Activated T-cell treated with anti-CD3 and anti-CD28 coated beads, Interleukin-2, amount 50 U/mL, for 48 hours (primary cell): ENCODE data around the gene CNTFR.

Experiments
- DNase-seq, 2 experiments: peaks; one replicate each; pipeline ENCODE4 v3.0.0-alpha.2; 2020

CNTFR gene

DNA sequence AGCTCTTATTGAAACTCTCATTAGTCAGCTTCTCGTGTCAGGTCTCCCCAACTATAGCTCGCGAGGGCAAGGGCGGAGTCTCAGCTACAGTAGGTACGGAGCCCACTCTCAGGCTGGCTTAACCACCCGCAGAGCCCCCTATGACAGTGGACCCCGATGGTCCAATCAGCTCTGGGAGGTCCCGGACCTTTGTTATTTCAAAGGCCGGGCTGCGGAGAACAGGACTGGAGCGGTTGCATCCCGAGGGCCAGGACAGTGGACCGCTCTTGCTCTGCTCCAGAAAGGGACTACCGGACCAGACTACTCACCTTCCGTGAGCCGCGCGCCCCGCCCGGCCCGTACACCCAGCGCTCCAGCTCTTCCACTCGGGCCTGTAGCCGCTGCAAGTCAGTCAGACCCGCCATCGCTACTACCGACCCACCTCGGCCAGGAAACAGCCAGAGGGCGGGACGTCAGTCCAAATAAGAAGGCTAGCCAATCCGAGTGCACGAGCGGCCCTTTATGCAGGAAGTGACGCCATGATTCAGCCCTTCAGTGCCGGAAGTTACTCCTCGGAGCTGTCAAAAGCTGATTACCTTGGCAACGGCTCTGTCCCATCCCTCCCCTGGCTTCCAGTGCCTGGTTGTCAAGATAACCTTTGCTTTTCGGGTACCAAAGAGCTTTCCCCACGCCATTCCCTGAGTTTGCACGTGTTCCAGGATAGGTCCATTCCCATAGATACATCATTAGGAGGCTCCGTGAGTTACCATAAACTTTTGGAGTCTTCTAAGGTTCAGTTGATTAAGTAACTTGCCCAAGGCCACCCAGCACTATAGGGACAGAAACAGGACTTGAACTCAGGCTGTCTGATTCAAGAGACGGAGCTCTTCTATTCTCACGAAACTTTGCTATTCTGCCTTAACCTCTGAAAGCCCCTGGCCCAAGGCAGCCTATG is 30.8 kb upstream of the CNTFR start, which contains the start of gene DCTN3:
TSS of gene DCTN3 (minus strand) at position 435 of the 934 bp plus-strand sequence. CDS start at position 404, 31 bp downstream.
- DNase-seq = peak; percentile 88 to 91

DNA sequence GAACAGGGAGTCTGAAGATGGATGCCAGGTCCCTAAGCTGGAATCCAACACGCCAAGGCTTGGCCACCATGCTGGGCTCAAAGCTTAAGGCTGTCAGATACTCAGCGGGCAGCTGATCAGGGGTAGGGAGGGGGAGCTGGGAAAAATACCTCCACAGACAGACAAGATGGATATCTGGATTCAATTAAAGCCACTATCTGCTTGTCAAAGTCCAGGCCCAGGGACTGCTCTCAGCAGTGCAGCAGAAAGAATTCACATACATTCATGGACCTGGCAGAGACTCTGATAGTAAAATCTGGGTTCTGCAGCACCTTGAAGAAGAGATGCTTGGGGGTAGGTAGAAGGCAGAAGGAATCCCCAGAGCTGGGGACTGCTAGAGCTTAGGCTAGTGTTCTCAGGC is 25.6 kb upstream of the CNTFR start:
- DNase-seq = no peak

DNA sequence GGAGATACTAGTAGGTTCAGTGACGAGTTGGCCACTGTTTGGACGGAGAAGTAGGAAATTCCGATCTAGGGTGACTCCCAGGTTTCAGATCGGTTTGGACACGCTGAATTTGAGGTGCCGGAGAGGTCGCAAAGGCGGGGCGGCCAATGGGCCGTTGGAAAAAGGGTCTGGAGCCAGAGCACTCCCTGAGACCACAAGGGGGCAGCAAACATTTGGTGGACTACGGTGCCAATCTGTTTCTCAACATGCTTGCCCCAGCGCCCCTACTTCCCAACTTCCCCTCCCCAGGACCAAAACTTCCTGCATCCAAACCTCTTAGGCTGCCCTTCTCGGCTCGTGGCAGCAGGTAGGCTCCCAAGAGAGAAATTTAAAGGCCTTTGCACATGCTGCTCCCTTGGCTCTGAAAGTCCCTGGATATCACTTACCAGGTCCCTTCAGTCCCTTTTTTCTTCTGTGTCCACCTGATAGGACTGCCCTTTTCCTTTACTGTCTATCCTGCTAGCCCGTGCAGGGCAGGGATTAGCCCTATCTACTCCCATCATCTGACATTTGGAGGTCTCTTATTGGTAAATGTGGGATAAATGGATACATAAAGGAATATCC is 23.4 kb upstream of the CNTFR start:
- peak; percentile 80 to 82 for DNase-seq

DNA sequence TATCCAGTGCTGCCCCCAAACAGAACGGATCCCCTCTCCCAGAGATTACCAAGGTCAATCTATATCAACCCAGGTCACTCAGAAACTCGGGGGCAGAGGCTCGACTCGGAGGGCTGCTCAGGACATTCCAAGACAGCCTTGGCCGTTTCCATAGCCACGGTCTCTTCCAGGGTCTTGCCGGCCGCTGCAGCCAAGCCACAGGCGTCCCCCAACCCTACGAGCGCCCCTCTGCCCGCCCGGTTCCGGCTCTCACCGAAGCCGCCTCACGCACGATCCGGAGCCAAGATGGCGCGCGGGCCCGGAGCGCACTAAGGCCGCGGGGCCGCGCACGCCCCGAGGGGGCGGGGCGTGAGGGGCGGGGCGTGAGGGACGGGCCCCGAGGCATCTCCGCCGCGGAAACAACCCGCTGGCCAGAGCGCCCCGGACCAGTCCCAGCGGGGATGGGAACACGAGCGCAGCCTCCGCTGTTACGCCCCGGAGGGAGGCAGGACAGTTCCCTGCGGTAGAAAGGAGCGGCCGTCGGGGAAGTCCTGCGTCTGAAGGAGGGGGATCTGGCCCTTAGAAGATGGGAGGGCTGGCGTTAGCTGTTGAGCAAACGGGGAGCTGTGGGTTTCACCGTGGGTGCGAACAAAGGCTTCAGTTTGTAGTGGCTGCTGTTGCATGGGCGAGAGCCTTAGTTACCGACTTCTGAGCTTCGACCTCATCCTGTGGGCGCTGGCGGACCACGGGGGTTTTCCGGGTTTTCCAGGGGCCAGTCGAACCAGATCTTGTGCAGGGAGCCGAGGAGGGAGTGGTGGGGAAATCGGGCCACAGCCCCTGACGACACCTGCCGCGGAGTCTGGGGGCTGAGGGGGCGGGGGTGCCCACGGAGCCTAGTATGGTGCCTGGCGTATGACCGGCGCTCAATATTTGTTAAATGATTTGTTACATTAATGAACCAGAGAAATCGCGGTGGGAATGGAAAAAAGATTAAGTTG is 22.6 kb upstream of the CNTFR start, which contains the start of gene RPP25L:
TSS of gene RPP25L (minus strand) at position 287 of the 977 bp plus-strand sequence. CDS start 801 bp downstream, outside the sequence.
- DNase-seq = peak; percentile 90 to 91

DNA sequence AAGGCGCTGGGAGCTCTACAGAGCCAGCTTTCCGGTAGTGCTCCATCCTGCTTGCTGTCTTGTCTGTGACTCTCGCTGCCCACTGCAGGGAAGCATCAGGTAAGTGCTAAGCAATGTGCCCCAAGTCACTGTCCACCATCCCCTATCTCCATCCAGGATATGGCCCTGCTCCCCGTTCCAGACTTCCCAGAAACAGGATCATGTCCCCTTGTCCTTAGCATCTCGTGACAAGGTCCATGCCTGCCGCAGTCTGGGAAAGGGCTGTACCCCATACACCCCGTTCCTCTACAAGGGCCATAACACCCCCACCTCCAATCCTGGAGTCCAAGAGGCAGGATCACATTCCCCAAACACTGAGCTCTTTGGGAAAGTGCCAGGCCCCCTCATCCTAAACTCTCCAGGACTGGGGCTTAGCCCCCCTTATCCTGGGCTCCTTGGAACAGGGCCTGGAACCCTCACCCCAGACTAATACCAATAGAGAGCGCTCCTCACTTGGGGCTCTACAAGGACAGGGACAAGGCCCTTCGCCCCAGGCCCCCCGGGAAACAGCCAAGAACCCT is 21.8 kb upstream of the CNTFR start:
- peak in 1 of 2 experiments; percentile 39 for DNase-seq

DNA sequence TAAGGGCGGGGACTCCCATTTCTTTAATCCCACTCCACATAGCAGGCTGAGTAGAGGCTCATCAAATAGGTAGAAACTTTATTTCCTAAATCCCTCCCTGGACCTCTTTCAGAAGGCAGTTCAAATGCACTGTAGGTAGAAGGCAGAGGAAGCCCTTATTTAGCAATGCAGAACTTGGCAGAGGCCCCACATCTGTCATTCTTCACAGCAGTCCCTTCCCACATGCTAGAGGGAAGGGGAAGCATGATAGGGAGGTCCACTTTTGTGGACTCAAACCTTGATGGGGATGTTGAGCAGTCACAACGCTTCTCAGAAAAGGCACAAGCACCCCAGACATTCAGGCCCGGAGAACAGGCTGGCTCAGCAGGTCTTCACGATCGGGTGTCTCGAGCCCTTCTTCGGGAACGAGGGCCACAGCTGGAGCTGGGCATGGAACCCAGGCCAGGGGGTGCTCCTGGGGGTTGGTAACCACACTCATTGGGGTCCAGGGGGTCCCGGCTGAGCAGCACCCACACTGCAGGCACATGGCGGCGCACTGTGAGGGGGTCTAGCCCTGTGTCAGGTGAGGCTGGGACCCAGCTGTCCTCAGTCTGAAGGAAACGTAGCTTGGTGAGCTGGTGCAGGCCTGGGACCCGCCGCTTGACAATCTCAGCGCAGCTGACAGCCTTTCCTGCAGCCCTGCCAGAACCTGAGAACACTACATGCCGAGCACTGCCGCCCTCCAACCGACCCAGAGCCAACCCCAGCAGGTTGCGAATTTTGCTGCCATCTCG is 21.1 kb upstream of the CNTFR start:
- DNase-seq = no peak

DNA sequence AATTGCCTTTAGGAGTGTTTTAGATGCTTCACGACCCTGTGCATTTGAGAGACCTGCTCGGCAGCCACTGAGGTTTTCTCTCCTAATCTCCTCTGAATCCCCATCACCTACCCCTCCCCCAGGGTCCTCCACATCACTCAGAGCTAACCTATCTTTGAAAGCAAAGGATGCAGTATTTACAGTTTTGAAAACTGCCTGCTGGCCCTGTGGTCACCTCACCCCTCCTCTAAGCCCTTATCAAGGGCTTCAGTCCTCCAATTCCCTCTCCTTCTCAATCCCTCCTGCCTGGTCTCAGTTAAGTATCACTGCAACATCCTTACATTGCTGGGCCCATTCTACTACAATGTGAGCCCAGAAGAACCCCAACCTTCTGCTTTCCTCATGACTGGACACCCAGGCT is 17.8 kb upstream of the CNTFR start:
- DNase-seq = no peak

DNA sequence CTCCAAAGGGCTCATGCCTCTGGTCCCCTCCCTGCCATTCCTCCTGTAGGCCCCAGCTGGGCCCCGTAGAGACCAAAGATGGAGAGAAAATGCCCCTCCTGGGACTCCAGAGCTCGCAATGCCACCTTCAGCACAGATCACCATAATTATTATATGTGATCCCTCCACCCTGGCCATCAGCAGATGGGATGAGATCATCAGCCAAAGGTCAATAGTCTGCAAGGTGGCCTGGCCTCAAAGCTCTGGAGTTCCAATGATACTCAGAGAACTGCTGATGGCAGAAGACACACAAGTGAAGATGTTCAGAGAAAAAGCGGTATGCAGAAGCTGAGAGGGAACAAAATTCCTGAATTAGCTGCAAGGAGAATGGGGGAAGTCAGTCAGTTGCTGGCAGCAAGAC is 17.4 kb upstream of the CNTFR start:
- DNase-seq = no peak

DNA sequence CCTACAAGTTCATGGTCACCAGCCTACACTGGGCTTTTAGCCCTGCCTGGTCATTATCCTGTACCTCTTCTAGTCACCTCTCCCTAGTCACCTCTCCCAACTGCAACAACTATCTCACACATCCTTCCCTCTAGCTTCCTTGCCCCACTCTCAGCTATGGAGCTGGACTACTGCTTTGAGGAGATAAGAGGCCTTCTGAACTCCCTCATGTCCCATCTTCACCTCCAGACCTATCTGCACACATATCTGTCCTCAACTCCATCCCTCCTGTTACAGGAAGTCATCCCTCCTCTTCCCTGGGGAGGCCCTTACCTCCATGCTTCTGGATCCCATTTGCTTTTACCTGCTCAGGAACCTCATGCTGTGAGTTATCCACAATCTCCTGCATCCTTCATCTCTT is 16.7 kb upstream of the CNTFR start:
- DNase-seq = no peak

DNA sequence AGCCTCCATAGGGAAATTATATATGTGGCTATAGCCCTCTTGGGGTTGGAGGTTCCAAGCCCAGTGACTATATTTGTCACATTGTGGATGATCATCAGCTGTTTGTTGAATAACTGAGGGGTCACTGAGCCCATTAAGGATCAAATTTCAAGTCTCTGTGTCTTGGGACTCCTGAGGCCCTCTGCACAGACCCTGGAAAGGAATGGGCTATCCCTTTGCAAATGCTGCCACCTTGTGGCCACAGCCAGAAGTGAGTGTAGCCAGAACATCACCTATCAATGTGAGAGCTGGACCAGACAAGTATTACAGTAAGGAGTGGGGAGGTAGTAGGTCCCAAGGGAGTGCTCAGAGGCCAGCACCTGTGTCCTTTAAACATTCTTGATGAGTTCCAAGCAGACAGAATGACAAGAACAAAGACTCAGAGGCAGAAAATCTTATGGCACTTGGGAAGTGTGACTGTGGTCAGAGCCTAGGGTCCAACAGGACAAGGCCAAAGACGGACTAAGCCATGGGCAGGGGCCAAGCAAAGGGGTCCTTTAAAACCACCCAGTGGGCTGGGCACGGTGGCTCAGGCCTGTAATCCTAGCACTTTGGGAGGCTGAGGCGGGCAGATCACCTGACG is 14.2 kb upstream of the CNTFR start:
- DNase-seq = peak; percentile 89 to 92

DNA sequence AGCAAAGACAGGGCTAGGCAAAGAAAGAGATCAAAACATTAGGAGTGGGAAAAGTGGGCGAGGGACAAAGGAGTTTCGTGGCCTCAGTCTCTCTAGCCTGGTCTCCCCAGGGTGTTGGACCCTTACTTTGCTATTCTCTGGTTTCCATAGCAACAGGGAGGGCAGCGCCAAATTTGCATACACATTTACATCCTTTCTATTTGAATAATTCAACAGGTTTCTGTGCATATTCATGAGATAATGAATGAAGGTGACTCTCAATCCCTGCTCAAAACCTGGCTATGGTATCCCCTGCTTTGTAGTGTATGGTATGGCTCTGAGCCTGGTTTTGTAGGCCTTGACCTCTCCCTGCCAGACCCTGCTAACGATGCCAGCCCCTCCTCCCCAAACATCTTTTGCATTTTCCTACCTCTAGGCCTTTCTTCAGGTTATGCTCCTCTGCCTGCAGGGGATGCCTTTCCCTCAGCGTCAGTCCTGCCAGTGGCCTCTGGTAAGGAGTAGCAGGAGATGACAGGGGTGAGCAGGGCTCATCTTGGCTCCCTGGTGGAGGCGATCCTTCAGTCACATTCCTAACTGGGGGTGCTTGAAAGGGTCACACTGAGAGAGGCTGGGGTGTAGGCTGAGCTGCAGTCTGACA is 12.5 kb upstream of the CNTFR start:
- DNase-seq = no peak

DNA sequence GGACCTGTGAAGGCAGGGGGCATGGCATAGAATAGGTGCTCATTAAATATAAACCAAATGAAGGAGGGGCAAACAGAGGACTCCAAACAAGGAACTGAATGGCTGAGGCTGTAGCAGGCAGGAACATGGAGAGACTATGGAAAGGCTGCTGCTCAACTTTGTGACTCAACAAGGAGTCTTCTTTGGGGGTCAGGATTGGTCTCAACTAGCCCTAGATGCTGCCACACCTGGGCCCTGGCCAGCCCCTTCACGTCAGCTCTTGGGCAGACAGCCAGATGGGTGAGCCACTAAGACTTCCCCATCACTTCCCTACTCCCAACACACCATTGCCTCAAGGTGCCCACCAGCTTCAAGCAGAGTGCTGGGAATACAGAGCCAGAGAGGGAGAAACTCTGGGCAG is 11.4 kb upstream of the CNTFR start:
- no peak for DNase-seq

DNA sequence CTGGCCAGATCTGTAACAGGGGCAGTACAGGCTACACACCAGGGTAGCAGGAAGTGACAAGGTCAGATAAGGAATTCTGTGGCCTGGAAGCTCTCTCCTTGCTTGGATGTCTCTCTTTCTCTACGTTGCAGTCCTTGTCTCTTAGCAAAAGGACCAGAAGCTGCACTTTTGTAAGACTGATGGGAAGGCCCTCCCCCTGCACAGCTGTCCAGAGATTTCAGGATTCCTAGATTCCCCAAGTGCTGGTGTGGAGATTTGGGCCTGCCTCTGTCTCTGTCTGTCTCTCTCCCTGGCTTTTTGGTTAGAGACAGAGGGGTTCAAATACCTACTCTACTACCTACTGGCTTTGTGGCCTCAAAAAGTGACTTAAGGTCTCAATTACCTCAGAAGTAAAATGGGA is 10.0 kb upstream of the CNTFR start:
- DNase-seq = no peak

DNA sequence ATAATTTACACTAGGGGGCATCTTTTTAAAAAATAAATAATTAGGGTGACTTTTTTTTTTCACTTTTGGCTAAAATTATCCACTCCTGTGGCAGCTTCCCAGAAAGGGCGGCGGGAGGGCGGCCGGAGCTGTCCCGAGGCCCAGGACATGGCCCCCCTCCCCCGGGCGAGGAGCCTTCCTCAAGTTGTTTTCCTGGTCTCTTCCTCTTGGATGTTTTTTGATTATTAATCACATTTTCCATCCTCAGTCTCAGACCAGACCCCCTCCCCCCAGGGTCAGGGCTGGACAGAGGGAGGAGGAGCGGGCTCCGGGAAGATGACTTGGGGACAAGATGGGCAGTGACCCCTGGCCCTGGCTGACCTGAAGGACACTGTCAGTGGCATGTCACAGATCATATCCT is 4.7 kb upstream of the CNTFR start:
- DNase-seq = no peak

DNA sequence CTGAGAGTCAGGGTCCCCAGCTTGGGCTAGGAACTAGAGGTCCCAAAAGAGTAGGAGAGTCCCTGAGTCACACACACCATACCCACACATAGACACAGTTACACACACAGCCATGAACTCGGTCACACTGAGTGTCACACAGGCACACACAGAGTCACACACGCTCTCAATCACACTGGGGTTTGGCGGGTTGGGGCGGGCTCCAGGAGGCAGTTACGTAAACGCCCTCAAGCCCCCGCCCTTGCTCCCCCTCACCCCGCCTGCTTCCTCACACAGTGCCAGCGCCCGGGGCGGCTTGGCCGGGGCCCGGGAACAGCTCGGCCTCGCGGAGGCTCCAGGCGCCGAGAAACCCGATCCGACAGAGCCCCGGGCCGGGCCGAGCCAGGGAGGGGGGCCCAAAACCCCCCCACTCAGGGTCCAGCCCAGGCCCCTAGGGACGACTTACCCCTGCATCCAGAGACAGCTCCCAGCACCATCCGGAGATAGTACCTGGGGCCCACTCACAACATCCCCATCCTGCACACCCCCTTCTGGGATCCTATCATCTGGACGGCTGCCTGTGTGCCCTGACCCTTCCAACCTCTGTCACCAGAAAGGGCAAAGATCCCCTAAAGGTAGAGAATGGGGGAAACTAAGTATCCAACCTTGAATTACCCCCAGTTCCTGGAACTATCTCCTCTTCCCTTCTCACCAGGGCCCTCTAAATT is 3.5 kb upstream of the CNTFR start:
- DNase-seq = no peak

DNA sequence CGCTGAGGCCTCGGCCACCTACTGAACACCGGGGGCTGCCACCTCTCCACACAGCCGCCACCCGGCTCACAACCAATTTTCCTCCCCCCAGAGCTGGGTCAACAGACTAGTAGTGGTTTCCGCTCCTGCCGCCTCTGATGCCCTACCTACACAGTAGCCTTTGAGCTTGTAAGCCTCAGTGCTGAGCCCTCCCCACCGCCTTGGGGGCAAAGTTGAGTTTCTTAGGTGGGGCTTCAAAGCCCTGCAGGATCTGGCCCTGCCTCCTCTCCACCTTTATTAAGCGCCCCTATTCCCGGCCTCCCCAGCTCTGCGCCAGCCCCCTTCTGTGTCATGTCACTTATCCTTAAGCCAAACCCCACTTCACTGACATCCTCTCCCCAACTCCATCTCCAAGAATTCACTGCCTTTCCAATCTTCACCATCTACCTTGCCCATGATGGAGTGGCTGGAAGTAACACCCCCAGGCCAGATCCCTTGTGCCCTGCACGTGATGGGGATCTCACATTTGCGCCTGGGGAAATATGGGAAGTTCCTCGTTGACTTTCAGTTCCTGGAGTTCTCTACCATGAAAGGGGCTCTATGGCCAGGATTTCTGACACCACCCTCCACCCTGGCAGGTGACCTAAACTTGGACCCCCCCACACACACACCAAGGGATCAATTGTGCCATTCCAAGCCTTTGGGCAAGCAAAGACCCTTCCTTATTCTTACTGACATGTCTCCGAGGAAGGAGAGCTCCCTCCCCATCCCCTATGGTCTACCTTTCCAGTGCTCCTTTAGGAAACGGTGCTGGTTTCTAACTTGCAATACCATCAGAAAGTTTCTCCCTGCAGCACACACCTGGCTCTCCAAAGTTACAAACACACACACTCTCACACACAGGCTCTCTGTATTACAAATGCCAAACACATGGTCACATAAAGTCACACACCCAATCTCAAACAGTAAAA is 2.7 kb upstream of the CNTFR start:
- no peak for DNase-seq

DNA sequence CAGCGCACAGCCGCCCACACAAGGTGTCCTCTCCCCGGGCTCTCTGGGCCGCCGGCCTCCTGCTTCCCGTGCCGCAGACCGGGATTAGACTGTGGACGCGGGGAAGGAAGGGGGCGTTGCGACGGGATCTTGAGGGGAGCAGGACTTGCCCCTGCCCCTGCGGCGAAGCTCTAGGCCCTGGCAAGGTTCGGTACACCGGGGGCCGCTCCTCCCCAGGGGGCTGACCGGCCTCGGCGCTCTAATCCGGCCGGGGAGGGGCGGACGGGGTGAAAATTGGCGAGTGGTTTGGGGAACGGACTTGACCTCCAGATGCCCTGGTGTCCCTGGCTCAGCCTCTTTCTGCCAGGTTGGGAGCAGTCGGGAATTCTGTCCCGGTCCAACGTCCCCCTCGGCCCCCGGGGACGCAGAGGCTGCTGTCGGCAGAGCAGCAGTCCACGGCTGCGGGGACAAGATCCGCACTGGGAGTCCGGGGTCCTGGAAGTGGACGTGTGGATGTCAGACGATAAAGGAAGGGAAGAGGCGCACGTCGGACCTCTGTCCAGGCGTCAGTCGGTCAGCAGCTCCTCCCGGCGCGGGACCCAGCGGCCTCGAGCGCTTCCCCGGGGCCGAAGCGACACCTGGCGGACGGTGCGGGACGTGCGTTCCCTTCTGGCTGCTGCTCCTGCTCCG is 1.9 kb upstream of the CNTFR start:
- peak; percentile 86 to 90 for DNase-seq
